ENCODE results near the gene GOLGA6D.

The GOLGA6D gene

GRCh38 chr15:75335705-75336355 is 53.2 kb downstream of the GOLGA6D start, which contains the start of gene COMMD4:
TSS of gene COMMD4 (plus strand) at chr15:75336063. CDS start at chr15:75336090, 27 bp downstream.
- TF ChIP-seq TCF12 (IDR thresholded peaks at IDR 0.05; ENCODE audit: low read depth) (peak; percentile 48), TAF1 (IDR thresholded peaks at IDR 0.05; ENCODE audit: low read depth) (peak; percentile 77)
- TF ChIP-seq, protein P1, sequence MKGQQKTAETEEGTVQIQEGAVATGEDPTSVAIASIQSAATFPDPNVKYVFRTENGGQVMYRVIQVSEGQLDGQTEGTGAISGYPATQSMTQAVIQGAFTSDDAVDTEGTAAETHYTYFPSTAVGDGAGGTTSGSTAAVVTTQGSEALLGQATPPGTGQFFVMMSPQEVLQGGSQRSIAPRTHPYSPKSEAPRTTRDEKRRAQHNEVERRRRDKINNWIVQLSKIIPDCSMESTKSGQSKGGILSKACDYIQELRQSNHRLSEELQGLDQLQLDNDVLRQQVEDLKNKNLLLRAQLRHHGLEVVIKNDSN (IDR thresholded peaks at IDR 0.05): peak; percentile 99
- TF ChIP-seq, protein P2, sequence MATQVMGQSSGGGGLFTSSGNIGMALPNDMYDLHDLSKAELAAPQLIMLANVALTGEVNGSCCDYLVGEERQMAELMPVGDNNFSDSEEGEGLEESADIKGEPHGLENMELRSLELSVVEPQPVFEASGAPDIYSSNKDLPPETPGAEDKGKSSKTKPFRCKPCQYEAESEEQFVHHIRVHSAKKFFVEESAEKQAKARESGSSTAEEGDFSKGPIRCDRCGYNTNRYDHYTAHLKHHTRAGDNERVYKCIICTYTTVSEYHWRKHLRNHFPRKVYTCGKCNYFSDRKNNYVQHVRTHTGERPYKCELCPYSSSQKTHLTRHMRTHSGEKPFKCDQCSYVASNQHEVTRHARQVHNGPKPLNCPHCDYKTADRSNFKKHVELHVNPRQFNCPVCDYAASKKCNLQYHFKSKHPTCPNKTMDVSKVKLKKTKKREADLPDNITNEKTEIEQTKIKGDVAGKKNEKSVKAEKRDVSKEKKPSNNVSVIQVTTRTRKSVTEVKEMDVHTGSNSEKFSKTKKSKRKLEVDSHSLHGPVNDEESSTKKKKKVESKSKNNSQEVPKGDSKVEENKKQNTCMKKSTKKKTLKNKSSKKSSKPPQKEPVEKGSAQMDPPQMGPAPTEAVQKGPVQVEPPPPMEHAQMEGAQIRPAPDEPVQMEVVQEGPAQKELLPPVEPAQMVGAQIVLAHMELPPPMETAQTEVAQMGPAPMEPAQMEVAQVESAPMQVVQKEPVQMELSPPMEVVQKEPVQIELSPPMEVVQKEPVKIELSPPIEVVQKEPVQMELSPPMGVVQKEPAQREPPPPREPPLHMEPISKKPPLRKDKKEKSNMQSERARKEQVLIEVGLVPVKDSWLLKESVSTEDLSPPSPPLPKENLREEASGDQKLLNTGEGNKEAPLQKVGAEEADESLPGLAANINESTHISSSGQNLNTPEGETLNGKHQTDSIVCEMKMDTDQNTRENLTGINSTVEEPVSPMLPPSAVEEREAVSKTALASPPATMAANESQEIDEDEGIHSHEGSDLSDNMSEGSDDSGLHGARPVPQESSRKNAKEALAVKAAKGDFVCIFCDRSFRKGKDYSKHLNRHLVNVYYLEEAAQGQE (IDR thresholded peaks at IDR 0.05; ENCODE audit: low read depth): no peak
- TF ChIP-seq, protein P3, sequence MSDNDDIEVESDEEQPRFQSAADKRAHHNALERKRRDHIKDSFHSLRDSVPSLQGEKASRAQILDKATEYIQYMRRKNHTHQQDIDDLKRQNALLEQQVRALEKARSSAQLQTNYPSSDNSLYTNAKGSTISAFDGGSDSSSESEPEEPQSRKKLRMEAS (IDR thresholded peaks at IDR 0.05): peak; percentile 83

GRCh38 chr15:75338661-75339240 is 56.1 kb downstream of the GOLGA6D start:
- TF ChIP-seq TAF1 (IDR thresholded peaks at IDR 0.05; ENCODE audit: low read depth) (no peak), TEAD4 (IDR thresholded peaks at IDR 0.05) (no peak), RAD21 (IDR thresholded peaks at IDR 0.05; ENCODE audit: low read depth) (no peak), EGR1 (IDR thresholded peaks at IDR 0.05) (no peak), TCF12 (IDR thresholded peaks at IDR 0.05; ENCODE audit: low read depth) (no peak), NFIC (IDR thresholded peaks at IDR 0.05) (no peak), CREB1 (IDR thresholded peaks at IDR 0.05; ENCODE audit: low read depth) (no peak), ZBTB7A (IDR thresholded peaks at IDR 0.05; ENCODE audit: low read depth) (no peak), CEBPB (IDR thresholded peaks at IDR 0.05) (no peak), EP300 (IDR thresholded peaks at IDR 0.05; ENCODE audit: borderline replicate concordance) (no peak)
- TF ChIP-seq, protein P1 (IDR thresholded peaks at IDR 0.05): no peak
- TF ChIP-seq, protein P2 (IDR thresholded peaks at IDR 0.05; ENCODE audit: low read depth): no peak
- TF ChIP-seq, protein P3 (IDR thresholded peaks at IDR 0.05): no peak

DNA sequence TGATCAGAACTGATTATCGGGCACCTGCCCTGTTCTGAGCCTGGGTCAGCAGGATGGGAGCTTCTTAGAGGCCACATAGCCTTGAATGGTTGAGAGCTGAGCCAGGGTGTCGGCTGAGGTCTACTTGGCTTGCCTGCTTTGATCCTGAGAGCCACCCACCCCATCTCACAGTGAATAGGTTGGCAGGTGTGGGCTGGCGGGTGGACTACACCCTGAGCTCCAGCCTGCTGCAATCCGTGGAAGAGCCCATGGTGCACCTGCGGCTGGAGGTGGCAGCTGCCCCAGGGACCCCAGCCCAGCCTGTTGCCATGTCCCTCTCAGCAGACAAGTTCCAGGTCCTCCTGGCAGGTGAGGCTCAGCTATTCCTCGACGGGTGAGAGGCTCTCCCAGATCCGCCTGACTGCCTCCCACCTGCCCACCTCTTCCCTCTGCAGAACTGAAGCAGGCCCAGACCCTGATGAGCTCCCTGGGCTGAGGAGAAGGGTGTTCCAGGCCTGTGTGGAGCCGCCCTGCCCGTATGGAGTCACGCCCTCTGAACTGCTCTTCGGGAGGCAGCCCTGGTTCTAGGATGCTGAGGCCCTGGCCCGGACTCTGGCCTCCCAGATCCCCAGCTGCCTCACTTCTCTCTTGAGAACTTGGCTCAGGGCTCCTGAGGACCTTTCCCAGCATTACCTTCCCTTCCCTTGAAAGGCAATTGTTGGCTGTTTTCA is 57.1 kb downstream of the GOLGA6D start:
- TF ChIP-seq CREB1 (IDR thresholded peaks at IDR 0.05; ENCODE audit: low read depth): no peak
- TF ChIP-seq EGR1 (IDR thresholded peaks at IDR 0.05): no peak
- no peak for TF ChIP-seq TAF1 (IDR thresholded peaks at IDR 0.05; ENCODE audit: low read depth)
- TF ChIP-seq CEBPB (IDR thresholded peaks at IDR 0.05): no peak
- TF ChIP-seq NFIC (IDR thresholded peaks at IDR 0.05): no peak
- no peak for TF ChIP-seq RAD21 (IDR thresholded peaks at IDR 0.05; ENCODE audit: low read depth)
- TF ChIP-seq, protein P3 (IDR thresholded peaks at IDR 0.05): no peak
- TF ChIP-seq YY1 (IDR thresholded peaks at IDR 0.05; ENCODE audit: low read depth): no peak
- no peak for TF ChIP-seq TEAD4 (IDR thresholded peaks at IDR 0.05)
- TF ChIP-seq, protein P1 (IDR thresholded peaks at IDR 0.05): no peak
- no peak for TF ChIP-seq EP300 (IDR thresholded peaks at IDR 0.05; ENCODE audit: borderline replicate concordance)
- TF ChIP-seq TCF12 (IDR thresholded peaks at IDR 0.05; ENCODE audit: low read depth): no peak
- no peak for TF ChIP-seq ZBTB7A (IDR thresholded peaks at IDR 0.05; ENCODE audit: low read depth)
- no peak for TF ChIP-seq FOXM1 (IDR thresholded peaks at IDR 0.05; ENCODE audit: borderline replicate concordance, low read depth)
- TF ChIP-seq, protein P2 (IDR thresholded peaks at IDR 0.05; ENCODE audit: low read depth): no peak

Data from Ishikawa (cell line).